Measurements from ENCODE around the gene P3H2.

The P3H2 gene

DNA sequence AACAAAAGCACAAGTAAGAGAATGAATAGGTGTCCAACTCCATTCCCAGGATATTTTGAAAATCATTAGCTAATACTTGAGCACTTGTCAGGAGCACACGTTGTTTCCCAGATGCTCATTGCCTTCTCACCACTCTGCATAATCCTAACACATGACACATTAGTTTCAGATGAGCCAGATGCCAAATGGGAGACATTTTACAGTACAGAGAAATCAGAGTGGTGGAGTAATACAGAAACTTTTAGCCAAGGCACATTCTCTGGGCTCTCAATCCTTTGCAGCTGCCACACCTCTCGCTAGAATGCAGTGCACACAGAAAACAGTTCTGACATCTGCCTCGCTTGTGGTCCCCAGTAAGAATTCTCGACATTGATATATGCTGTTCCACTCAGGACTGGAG lies 76.6 kb downstream of the P3H2 start:
- DNase-seq, result no peak

DNA sequence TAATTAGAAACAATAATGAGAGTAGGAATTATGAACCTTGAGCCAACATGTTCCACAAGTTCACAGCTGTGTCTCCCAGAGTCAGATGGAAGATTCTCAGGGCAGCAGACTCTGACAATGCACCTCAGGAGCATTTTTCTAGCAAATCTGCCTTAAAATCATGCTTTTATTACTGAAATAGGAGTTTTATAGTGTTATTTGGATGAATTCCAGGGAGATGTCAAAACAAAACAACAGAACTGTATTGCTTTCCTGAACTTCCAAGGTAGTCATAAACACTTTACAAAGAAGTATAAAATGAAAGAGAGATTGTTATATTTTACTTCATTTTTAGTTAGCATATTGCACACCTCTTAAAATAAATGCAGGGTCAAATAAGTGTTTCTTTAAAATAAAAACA lies 77.0 kb downstream of the P3H2 start:
- no peak for DNase-seq

DNA sequence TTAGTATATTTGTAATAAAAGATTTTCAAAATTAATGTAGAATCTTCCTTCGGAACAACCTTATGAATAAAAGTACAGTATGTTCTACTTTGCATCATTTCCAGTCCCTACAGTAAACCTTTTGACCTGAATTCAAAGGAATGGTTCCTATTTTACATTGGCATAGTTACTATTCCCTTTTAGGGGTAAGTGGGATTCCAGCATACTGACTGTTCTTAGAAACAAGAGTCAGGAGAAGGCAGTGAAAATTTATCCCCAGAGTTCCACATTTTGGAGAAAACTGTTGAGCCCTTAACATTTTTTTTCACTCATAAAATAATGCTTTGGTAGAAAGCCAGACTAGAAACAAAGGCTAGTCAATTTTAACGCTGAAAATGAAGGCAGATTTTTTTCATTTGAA lies 78.1 kb downstream of the P3H2 start:
- DNase-seq, result no peak

DNA sequence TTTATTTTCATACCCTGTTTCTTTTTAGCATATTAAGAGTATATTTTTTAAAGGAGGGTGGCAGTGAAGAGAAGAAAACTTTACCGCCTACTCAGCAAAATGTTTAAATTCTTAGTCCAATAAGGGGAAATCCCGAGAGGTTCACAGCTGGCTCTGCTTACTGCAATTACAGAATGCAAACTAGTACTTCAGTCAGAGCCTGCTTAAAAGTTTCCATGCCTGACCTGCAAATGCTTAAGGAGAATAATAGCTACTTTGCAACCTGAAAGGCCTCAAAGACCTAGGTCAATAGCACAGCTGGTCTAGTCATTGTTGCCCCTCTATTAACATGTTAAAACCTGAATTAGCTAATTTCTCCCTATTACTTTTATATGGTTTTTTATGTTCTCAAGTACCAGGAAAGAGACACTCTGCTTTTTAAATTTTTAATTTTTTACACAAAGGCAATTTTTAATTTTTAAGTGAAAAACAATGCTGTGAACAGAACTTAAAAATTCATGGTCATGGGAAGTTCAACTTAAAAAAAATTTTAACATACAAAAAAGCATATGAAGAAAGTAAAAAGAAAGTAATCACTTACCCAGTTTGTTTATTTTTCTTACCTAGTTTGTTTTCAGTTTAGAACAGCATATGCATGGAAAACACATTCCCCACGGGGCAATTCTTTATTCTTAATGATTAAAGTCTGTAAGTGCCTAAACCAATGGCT lies 79.2 kb downstream of the P3H2 start:
- DNase-seq, result no peak

DNA sequence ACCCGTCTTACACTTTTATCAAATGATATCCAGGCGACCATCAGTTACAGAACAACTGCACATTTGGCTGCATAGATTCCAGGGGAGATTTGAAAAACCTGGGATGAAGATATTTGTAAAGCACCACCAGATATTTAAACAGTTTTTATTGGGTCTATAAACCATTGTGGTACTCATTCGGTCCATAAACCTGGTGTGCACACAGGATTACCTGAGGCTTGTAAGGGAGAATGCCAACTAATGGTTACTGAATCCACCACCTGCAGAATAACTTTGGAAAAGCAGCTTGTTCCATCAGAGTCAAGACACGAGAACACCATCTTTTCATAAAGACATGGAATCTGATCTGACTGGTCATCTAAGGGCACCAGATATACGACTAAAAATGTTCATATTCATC lies 80.6 kb downstream of the P3H2 start:
- no peak for DNase-seq

DNA sequence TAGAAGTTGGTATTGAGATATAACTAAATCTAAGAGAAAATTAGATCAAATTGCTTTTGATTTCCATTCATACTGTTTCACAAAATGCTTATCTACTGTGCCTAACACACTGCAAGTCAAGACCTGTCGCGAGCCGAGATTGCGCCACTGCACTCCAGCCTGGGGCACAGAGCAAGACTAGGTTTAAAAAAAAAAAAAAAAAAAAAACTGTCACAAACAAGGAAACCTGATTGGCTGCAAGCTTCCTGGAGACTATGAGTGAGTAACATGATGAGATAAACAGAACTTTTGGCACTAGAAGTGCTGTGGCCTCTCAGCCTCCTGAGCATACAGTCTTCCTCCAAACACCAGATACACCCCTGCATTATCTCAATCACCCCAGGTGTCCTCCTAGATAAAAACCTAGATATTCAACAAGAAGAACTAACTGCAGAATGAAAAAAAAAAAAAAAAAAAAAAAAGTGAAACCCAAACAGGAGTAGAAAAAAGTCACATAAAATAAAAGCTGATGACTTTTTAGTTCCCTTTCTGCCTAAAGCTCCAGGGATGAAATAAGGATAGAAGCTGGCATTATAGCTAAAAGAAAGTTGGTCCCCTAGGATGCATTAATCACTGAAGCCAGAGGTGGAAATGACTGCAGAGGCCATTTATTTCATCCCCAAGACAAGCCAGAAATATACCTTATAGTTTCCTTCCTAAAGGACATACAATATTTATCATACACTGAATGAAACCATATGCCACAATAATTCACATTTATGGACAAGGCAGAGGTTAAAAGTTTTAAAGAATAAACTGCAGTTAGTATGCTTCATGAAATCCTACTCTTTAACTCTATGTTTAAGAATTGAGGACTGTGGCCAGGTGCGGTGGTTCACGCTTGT lies 82.4 kb downstream of the P3H2 start:
- no peak for DNase-seq

DNA sequence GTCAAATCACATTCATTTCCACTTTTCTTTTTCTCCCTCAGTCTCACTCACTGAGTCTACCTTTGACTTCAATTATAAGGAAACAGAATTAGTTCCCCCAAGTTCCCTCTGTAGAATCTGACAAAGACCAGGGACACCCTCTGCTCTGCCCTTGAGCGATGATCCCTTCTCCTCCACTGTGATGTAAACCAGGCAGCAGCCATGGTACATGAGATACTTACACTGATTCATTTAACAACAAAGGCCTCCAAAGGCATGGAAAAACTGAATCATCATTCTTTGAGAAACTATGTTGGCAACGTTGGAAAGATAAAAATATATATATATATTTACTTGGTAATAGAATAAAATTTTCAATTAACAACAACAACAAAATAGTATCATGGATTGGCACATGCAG lies 84.1 kb downstream of the P3H2 start:
- DNase-seq, result no peak

DNA sequence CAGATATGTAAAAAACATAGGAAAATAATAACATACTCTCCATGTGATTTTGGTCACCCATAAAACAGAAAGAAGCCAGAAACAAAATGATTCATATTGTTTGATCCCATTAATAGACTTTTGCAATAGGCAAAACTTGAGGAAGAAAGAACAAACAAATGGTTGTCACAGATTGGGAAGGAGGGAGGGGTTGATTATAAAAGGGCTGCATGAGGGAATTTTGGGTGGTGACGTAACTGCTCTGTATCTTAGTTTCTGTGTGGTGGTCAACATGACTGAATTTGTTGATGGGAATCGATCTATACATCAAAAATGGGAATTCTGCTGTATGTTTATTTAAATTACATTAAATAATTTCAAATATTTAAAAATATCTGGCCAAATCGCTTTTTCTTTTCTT lies 86.3 kb downstream of the P3H2 start:
- no peak for DNase-seq

DNA sequence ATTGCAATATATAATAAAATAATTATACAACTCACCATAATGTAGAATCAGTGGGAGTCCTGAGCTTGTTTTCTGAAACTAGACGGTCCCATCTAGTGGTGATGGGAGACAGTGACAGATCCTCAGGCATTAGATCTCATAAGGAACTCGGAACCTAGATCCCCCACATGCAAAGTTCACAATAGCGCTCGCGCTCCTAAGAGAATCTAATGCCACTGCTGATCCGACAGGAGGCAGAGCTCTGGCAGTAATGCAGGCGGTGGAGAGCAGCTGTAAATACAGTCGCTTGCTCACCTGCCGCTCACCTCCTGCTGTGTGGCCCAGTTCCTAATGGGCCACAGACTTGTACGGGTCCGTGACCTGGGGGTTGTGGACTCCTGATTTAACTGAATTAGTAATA lies 87.8 kb downstream of the P3H2 start:
- DNase-seq, result no peak

DNA sequence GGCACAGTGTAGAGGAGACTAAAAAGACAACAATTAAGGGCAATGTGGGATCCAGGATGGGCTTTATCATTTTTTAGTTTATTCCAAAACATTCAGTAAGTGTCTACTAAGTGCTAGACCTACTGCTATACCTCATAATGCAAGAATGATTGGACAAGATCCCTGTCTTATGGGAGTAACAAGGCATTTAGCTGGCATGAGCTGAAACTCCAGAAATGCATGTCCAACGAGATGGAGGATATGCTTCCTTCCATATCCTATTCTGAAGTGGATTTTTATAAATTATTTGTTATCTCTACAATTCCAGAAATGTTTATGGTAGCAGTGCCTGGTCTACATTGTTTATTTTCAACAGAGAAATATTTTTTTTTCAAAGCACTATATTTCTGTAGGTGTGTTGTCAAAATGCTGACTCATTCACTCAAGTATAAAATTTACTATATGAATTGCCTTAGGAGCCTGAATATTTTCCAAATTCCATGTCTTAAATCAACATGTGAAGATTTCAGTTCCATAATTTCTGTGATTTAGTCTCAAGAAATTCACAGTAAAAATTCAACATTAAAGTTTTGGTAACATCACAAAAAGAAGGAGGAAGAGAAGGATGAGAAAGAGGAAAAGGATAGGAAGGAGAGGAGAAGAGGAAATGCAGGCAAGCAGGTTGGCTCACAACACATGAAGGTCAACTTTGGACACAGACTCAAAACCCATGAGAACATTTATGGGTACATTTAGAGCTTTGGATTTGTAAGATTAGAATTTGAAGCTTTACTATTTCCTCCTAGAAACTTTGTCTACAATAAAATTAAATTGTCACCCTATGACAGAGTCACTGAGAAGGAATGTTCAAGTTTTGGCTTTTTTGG lies 88.6 kb downstream of the P3H2 start:
- DNase-seq, result no peak

DNA sequence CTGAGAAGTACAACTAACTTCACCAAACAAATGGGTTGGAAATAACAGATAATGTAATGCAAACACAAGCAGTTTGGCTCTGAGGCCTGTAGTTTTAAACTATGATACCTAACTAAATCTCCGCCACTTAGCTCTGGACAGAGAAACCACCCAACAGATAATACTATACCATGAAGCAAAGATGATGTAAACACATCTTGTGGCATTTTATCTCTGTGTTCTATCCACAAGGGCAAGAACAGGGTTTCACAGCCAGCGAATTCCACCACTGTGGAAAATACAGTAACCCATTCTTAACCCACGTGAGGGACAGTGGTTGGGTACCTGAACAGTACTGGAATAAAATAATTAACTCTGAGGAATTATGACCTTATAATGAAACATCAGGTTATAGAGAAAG lies 93.6 kb downstream of the P3H2 start:
- DNase-seq, result no peak

DNA sequence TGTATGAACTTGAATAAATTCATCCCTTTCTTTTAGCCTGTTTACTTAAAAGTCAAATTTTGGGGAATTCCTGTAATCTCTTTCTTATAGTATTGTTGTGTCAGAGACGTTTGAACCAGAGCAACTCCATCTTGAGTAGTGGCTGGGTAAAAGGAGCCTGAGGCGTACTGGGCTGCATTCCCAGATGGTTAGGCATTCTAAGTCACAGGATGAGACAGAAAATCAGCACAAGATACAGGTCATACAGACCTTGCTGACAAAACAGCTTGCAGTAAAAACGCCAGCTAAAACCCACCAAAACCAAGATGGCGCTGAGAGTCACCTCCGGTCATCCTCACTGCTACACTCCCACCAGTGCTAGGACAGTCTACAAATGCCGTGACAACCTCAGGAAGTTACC lies 94.5 kb downstream of the P3H2 start:
- DNase-seq, result no peak

DNA sequence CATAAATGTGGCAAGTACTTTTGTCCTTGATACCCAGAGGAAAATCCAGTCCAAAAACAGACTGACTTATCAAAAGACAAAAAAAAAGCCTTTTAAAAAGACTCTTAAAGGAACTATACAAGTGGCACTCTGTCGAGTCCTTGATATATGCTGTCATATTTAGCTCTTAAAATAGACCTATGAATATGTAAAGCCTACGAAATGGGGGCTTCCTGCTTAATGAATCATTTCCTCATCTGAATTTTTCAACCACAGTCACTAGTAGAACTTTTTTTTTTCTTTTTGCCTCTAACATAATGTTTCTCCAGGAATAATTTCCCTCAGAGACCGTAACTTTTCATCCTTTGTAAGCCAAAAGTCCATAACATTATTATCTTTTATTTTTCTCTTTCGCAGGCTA lies 95.8 kb downstream of the P3H2 start:
- no peak for DNase-seq

DNA sequence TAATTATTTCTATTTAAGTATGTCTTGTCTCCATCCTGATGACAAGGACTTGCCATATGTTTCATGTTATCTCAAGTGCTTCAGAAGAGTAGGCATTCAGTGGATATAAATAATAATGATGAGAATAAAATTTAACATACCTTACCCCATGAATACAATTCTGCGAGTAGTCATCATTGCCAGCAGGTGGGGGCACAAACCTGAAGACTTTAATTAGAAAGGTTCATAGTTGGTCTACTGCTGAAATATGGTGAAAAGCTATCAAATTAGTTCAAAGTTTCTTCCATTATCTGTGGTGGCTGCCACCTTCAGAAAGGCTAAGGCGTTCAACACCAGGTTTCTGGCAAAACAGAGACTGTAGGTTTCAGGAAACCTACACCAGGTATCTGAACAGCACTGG lies 100.9 kb downstream of the P3H2 start:
- no peak for DNase-seq

DNA sequence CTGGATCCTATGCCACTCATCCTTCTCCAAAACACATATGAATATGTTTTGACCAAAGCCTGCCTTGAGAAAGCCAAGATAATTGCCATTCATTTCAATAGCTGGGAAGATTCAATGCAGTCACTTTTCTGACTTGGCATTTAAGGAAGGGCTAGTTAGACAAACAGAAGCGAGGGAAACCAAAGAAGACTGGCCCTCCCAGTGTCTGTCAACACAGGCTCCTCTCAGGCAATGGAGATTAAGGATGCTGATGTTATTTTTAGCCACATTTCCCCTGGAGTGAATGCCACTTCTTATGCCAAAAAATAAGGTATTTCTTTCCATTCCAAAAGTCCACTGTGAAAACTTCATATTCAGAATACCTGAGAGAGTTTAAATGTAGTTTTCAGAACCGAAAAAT lies 101.7 kb downstream of the P3H2 start:
- DNase-seq, result no peak

DNA sequence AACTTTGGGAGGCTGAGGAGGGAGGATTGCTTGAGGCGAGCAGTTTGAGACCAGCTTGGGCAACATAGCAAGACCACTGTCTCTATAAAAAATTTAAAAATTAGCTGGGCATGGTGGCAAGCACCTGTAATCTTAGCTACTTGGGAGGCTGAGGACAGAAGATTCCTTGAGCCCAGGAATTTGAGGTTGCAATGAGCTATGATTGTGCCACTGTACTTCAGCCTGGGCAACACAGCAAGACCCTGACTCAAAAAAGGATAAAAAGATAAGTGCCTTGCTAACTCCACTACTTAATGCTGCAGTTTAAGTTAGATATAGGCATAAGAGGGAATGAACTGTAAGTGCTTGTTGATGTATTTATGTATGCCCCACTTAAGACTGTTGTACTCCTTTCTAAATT lies 102.2 kb downstream of the P3H2 start:
- DNase-seq, result no peak

DNA sequence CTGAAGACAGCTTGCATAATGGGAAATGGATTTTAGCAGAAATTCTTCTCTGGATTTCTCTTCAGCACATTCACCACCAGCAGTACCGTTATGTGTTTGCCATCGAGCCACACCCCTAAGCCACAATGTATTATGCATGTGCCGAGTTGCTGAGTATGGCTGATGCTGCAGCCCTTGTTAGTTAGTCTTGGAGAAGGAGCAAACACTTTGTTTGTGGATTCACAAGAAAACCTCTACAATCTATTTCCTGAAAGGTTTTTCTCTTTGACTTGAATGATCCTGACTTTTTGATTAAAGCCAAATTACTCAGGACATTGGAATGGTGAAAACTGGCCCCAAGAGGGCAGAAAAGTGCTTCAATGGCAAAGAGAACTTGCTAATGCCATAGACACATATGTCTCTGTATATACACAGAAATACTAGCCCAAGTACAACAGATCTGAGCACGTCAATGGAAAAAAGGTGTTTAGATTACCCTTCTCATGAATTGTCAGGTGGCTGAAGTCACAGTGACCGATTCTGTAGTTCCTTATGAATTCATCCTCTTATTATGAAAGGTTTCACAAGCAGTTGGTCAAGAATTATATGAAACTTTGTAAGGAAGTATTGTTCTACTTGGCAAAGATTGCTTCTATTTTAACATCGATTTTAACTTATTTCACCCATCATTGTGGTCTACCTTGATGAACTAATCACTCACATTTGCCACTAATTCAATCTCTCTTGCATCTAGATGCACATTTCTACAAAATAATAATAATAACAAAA lies 103.0 kb downstream of the P3H2 start:
- DNase-seq, result no peak

DNA sequence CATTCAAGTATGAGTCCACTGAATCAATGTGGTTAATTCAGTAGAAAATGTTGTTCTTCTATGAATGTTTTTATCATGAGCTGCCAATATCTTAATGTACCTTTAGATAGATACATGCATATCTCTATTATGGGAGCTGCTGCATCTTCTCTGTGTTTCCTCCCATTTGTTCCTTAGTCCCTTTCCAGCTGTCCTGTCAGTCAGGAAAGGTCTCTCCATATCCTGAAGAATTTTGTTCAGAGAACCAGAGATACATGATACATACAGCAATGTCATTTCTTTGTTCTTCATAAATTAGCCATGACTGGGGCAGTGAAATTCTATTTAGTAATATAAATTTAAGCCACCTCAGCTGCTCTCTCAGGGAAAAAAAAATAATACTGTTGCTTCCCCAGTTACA lies 103.7 kb downstream of the P3H2 start:
- no peak for DNase-seq

DNA sequence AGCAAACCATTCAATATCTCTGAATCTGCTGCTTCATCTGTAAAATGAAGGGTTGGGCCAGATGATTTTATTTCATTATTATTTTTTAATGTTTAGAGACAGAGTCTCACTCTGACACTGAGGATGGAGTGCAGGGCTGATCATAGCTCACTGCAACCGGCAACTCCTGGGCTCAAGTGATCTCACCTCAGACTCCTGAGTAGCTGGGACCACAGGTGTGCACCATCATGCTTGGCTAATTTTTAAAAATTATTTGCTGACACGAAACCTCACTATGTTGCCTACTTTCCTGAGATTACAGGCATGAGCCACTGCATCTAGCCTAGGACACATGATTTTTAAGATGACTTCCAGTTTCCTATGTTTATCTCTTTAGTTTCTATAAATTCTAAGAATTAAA lies 105.8 kb downstream of the P3H2 start:
- DNase-seq, result no peak

DNA sequence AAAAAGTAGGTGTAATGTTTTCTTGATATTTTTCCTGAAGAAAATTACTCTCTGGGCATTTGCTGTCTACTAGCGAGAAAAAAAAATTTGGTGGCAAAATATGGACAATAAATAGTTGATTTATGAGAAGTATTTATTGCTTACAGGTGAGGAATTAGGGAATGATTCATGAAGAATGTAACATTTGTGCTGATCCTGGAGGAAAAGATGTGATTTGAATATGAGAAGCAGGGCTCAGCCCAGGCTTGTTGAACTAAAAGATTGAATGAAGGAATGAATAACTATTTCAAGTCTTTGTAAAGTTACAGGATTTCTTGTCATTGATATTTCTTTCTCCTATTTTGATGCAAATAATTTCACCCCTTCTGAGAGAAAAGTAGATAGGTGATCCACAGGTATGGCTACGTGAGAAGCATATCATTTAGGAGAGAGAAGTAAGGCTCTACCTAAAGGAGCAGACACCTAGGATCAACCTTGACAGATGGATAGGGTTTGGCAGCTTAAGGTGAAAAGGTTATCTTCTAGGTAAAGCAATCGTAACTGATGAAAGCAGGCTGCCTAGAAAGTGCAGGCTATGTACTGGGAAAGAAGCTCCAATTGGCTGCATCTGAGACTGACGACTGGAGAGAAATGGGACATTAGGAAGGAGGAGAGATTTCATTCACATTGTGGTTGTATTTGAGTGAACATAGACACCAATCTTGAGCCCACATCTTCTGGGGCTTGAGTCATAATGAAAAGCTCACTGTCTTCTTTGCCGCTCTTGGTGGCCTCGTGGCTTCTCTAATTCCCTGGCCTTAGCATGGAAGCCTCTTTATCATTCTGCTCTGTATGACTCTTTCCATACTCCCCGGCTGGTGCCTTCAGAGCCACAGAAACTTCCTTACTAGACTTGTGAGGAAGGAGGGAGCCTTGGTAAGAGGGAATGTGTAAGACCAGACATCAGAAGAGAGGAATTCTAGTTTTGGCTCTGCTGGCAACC lies 106.5 kb downstream of the P3H2 start:
- DNase-seq, result no peak

DNA sequence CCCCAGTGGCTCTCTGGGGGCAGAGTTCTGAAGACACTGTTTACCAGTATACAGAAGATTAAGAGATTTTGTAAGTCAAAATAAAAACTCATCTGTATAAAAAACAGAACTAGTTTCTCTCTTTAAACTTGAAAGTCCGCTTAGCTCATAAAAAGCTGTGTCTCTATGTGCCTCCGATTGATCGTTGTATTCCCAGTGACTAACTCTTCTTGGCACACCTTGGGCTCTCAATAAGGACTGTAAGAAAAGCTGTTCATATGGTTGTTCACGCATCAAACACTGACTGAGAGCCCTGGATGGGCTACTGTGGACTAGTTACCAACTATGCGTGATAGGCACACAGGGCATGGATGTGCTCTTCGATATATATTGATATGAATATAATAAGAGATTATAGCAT lies 107.9 kb downstream of the P3H2 start:
- no peak for DNase-seq
